ENCODE measurements around the gene ABCC3. TPM values are rescaled to one million over a fixed set of nuclear protein-coding genes. Genes with fewer than 3 reads are reported as not detected.

ABCC3 gene
- total and polyA plus RNA-seq, 2 of the 8 experiments (the other 6 are each of a cell fraction or from before 2014, with no cell fraction given) = 0.35 to 0.37 TPM

DNA sequence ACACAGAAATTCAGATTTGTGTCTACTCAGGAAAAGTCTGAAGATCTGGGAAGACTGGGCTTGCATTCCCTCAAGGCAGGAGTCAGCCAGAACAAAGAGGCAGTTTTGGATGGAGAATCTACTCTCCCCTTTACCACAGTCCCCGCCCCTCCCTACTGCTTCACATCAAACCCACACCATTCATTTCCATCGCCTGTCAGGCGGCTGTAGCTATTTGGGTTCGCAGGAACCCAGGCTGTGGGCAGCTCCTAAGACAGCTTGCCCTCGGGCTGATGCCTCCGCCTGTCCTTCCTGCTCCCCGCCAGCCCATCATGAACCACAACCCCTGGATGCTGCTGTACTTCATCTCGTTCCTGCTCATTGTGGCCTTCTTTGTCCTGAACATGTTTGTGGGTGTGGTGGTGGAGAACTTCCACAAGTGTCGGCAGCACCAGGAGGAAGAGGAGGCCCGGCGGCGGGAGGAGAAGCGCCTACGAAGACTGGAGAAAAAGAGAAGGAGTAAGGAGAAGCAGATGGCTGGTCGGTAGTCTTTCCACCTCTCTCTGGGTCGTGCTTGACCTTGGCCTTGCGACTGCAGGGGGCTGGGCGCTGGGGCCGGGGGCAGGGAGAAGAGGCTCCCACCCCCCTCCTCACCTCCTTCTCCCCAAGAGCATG, 27.0 kb upstream of the ABCC3 start:
- 90% methylated on average over 14 of the region's 19 CpGs; no CpG with 5 or more reads in 1 of the 2 experiments for WGBS, 2 experiments (ENCODE audit: extremely low coverage in 1 of 2, insufficient coverage in 1 of 2, insufficient read length in 1 of 2, insufficient replicate concordance in 2 of 2, low coverage in 1 of 2, low lambda C conversion rate in 2 of 2, missing lambda C conversion rate in 1 of 2)
- H3K27ac ChIP-seq (ENCODE audit: low read depth, low read length) = no peak overlapping the region
- FAIRE-seq (no peak), DNase-seq (ENCODE audit: low read depth in 1 of 2, low spot score in 2 of 2) (no peak)
- H3K18ac ChIP-seq (ENCODE audit: extremely low read depth, low read length) = no peak overlapping the region
- no peaks in the 10 kb centered on the region for H3K9me3 ChIP-seq (ENCODE audit: insufficient read depth in 2 of 2, low read depth in 1 of 2, low read length in 1 of 2)
- no peak overlapping the region for H2BK5ac ChIP-seq (ENCODE audit: low read depth, low read length)
- H2AK5ac ChIP-seq (ENCODE audit: low read depth, low read length) = no peak overlapping the region
- peaks cover 0 to 2% of the 10 kb centered on the region in 2 experiments for H4K20me1 ChIP-seq (replicated peaks in 1 of 2; ENCODE audit: control insufficient read depth in 1 of 2, insufficient read depth in 2 of 2, low read length in 2 of 2)
- H3K79me2 ChIP-seq (ENCODE audit: control insufficient read depth in 1 of 2, insufficient read depth in 2 of 2, low read length in 2 of 2) = no peaks in the 10 kb centered on the region
- no peak overlapping the region for H3K9ac ChIP-seq (replicated peaks in 1 of 4; ENCODE audit: extremely low read depth in 1 of 4, low read depth in 3 of 4, low read length in 3 of 4)
- H3K56ac ChIP-seq (replicated peaks; ENCODE audit: insufficient read length, low read depth, low read length) = no peak overlapping the region
- H4K8ac ChIP-seq (ENCODE audit: extremely low read depth, insufficient read depth, low read length) = no peak overlapping the region
- no peak overlapping the region for H2BK20ac ChIP-seq (ENCODE audit: low read length)
- no peaks in the 10 kb centered on the region for H3K27me3 ChIP-seq (replicated peaks in 1 of 4; ENCODE audit: control insufficient read depth in 3 of 4, extremely low read depth in 1 of 4, insufficient read depth in 3 of 4, low read length in 3 of 4)
- no peak overlapping the region for H2BK15ac ChIP-seq (ENCODE audit: low read length)
- H3K4ac ChIP-seq (replicated peaks; ENCODE audit: insufficient read length, low read depth, low read length) = no peak overlapping the region
- no peak overlapping the region for H3K14ac ChIP-seq (ENCODE audit: insufficient read length)
- H3K4me1 ChIP-seq (replicated peaks in 1 of 4; ENCODE audit: control insufficient read depth in 3 of 4, insufficient read depth in 4 of 4, low read length in 3 of 4) = peaks cover 0 to 13% (median 3%) of the 10 kb centered on the region in 4 experiments; a peak in 4 of 7 replicates
- H2BK120ac ChIP-seq (replicated peaks; ENCODE audit: low read depth, low read length) = no peak overlapping the region
- no peak overlapping the region for H3K4me2 ChIP-seq (ENCODE audit: insufficient read depth in 1 of 2, low read depth in 2 of 2, low read length in 2 of 2)
- H2AFZ ChIP-seq (ENCODE audit: low read length) = no peak overlapping the region
- POLR2A ChIA-PET (ENCODE audit: partially characterized antibody) = interaction anchor here (1.1 kb wide), 1 partner anchor 16 kb away, joined by 3 read pairs; no protein-coding TSS in a partner anchor
- no peak overlapping the region for H2BK12ac ChIP-seq (ENCODE audit: low read depth, low read length)
- H4K5ac ChIP-seq (ENCODE audit: insufficient read length, low read depth, low read length) = no peak overlapping the region
- H4K91ac ChIP-seq (replicated peaks; ENCODE audit: insufficient read length, low read length) = no peak overlapping the region
- CTCF ChIA-PET (ENCODE audit: partially characterized antibody) = interaction anchor here (1.2 to 19.7 kb wide), 5 partner anchors 10 to 57 kb away, joined by 3 to 300 read pairs (median 22); partner anchors contain the start of gene ABCC3
- no peaks in the 10 kb centered on the region for H3K79me1 ChIP-seq (ENCODE audit: low read depth, low read length)
- H3K36me3 ChIP-seq (ENCODE audit: control insufficient read depth in 2 of 4, insufficient read depth in 4 of 4, low read length in 3 of 4) = no peaks in the 10 kb centered on the region
- H3K23me2 ChIP-seq (ENCODE audit: low read depth, low read length) = no peaks in the 10 kb centered on the region
- H3K23ac ChIP-seq (ENCODE audit: insufficient read length) = no peak overlapping the region
- H3K4me3 ChIP-seq (ENCODE audit: extremely low read depth in 1 of 4, insufficient read depth in 2 of 4, low read depth in 3 of 4, low read length in 4 of 4) = no peak overlapping the region
- TF ChIP-seq TAF1 (IDR thresholded peaks at IDR 0.05; ENCODE audit: low read depth, low read length) (no peak), EZH2 (IDR thresholded peaks at IDR 0.05; ENCODE audit: low read depth, low read length, severe bottlenecking) (no peak), KDM5A (IDR thresholded peaks at IDR 0.05; ENCODE audit: low read length) (no peak), SP4 (IDR thresholded peaks at IDR 0.05; ENCODE audit: low read length) (no peak), POLR2AphosphoS5 (IDR thresholded peaks at IDR 0.05; ENCODE audit: low read depth, low read length) (no peak), FOSL1 (IDR thresholded peaks at IDR 0.05; ENCODE audit: insufficient read depth, low read depth, low read length) (no peak), MAX (IDR thresholded peaks at IDR 0.05) (no peak), RFX5 (IDR thresholded peaks at IDR 0.05; ENCODE audit: borderline replicate concordance, low read depth, low read length) (no peak), NRF1 (IDR thresholded peaks at IDR 0.05; ENCODE audit: low read depth, low read length) (no peak), RAD21 (IDR thresholded peaks at IDR 0.05 in 1 of 2, conservative IDR thresholded peaks at IDR 0.05 in 1 of 2; ENCODE audit: low read depth in 2 of 2, low read length in 2 of 2) (no peak), CHD1 (IDR thresholded peaks at IDR 0.05; ENCODE audit: low read depth, low read length) (no peak), GABPA (IDR thresholded peaks at IDR 0.05; ENCODE audit: borderline replicate concordance, insufficient read depth, low read length) (no peak), TAF7 (optimal IDR thresholded peaks at IDR 0.05; ENCODE audit: borderline replicate concordance, low read depth, low read length) (no peak)

All from H1 (cell line).